IPS-15b (cell line): ENCODE measurements around the gene UBA52.

Source experiments
- H3K27me3 ChIP-seq: one replicate; pipeline ENCODE4 v1.6.1; 2013; ENCODE audit warnings: low read length; ENCODE audit not compliant: control insufficient read depth, insufficient read depth
- H3K36me3 ChIP-seq: one replicate; pipeline ENCODE4 v1.6.1; 2013; ENCODE audit warnings: low read length; ENCODE audit not compliant: control insufficient read depth, insufficient read depth
- H3K4me1 ChIP-seq: one replicate; pipeline ENCODE4 v1.6.1; 2013; ENCODE audit warnings: mild to moderate bottlenecking, low read length; ENCODE audit not compliant: control insufficient read depth, insufficient read depth
- H3K4me3 ChIP-seq: one replicate; pipeline ENCODE4 v1.5.1; 2013; ENCODE audit warnings: low read depth, low read length
- H3K9ac ChIP-seq: one replicate; pipeline ENCODE4 v1.6.1; 2013; ENCODE audit warnings: low read depth, mild to moderate bottlenecking, low read length
- H3K9me3 ChIP-seq: one replicate; pipeline ENCODE4 v1.6.1; 2013; ENCODE audit warnings: mild to moderate bottlenecking, low read length; ENCODE audit not compliant: control insufficient read depth, insufficient read depth

The UBA52 gene

GRCh38 chr19:18613589-18614234 lies 42.1 kb downstream of the UBA52 start:
- Histone ChIP-seq H3K36me3 (no peaks in the 10 kb centered on the region), H3K4me3 (peak overlapping the region; percentile 58), H3K27me3 (peaks cover 61% of the 10 kb centered on the region)

GRCh38 chr19:18616023-18616422 lies 44.4 kb downstream of the UBA52 start:
- peaks cover 41% of the 10 kb centered on the region for H3K27me3 ChIP-seq
- peaks cover 7% of the 10 kb centered on the region for H3K4me1 ChIP-seq
- no peak overlapping the region for H3K9ac ChIP-seq
- no peaks in the 10 kb centered on the region for H3K9me3 ChIP-seq
- H3K4me3 ChIP-seq: no peak overlapping the region
- no peaks in the 10 kb centered on the region for H3K36me3 ChIP-seq

More at GRCh38 chr19:18613589-18614234, 42.1 kb downstream of the UBA52 start:
- H3K4me1 ChIP-seq: peaks cover 20% of the 10 kb centered on the region
- no peak overlapping the region for H3K9ac ChIP-seq
- no peaks in the 10 kb centered on the region for H3K9me3 ChIP-seq

GRCh38 chr19:18617562-18617961 lies 45.9 kb downstream of the UBA52 start:
- H3K27me3 ChIP-seq: peaks cover 27% of the 10 kb centered on the region
- no peak overlapping the region for H3K9ac ChIP-seq
- no peaks in the 10 kb centered on the region for H3K36me3 ChIP-seq
- H3K9me3 ChIP-seq: no peaks in the 10 kb centered on the region
- no peaks in the 10 kb centered on the region for H3K4me1 ChIP-seq
- no peak overlapping the region for H3K4me3 ChIP-seq

DNA sequence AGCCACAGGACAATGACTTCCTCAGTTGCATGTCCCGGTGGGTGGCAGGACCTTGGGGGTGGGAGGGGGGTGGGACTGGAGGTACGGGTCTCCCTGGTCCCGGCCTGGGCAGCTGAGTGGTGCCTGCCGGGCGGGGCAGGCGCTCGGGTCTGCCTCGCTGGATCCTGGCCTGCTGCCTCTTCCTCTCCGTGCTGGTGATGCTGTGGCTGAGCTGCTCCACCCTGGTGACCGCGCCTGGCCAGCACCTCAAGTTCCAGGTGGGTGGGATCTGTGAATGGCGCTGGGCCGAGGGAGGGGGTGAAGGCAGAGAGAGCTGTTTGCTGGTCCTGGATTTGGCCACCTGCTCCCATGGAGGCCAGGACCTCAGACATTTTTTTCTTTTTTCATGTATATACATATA lies 46.6 kb downstream of the UBA52 start:
- no peaks in the 10 kb centered on the region for H3K9me3 ChIP-seq
- no peak overlapping the region for H3K4me3 ChIP-seq
- H3K36me3 ChIP-seq: no peaks in the 10 kb centered on the region
- no peak overlapping the region for H3K9ac ChIP-seq
- no peaks in the 10 kb centered on the region for H3K4me1 ChIP-seq
- peaks cover 22% of the 10 kb centered on the region for H3K27me3 ChIP-seq

DNA sequence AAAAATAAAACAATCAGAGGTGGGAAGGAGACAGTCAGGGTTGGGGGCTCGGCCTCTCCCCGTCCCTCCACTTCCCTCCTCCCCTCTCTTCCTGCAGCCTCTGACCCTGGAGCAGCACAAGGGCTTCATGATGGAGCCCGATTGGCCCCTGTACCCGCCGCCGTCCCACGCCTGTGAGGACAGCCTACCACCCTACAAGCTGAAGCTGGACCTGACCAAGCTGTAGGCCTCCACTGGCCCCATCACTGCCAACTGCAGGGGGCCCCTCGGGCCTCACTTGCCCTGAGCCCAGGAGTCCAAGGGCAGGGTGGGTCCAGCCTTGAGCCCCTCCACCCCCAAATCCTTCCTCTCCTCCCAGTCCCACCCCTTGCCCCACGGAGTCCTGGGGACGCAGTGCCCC lies 48.7 kb downstream of the UBA52 start:
- Histone ChIP-seq H3K9me3 (no peaks in the 10 kb centered on the region), H3K9ac (no peak overlapping the region), H3K27me3 (peaks cover 3% of the 10 kb centered on the region), H3K36me3 (no peaks in the 10 kb centered on the region), H3K4me1 (no peaks in the 10 kb centered on the region), H3K4me3 (no peak overlapping the region)

GRCh38 chr19:18620902-18621301 lies 49.2 kb downstream of the UBA52 start:
- Histone ChIP-seq H3K27me3 (no peaks in the 10 kb centered on the region), H3K4me1 (no peaks in the 10 kb centered on the region), H3K36me3 (no peaks in the 10 kb centered on the region), H3K9ac (no peak overlapping the region), H3K4me3 (no peak overlapping the region), H3K9me3 (no peaks in the 10 kb centered on the region)

GRCh38 chr19:18626906-18627305 lies 55.2 kb downstream of the UBA52 start:
- no peaks in the 10 kb centered on the region for H3K27me3 ChIP-seq
- no peak overlapping the region for H3K4me3 ChIP-seq
- no peaks in the 10 kb centered on the region for H3K36me3 ChIP-seq
- H3K9ac ChIP-seq: no peak overlapping the region
- no peaks in the 10 kb centered on the region for H3K9me3 ChIP-seq
- H3K4me1 ChIP-seq: no peaks in the 10 kb centered on the region
